Caco-2 (cell line): ENCODE measurements around the gene DEFB124. TPM values are rescaled to one million over a fixed set of nuclear protein-coding genes. Genes with fewer than 3 reads are reported as not detected.

Experiments used
- BruUV-seq: library from RNA; stranded (reverse); fragments of 400-500 nt; replicated peaks from 2 replicates; lab custom pipeline; 2021; lab: Mats Ljungman, UMichigan
- CTCF ChIA-PET: fragments of 300-600 bp; sonication (Branson Sonifier 250); formaldehyde crosslinking; loops from one replicate; lab custom pipeline; 2022; ENCODE audit warnings: antibody characterized with exemption; lab: Charles Lee
- POLR2A ChIA-PET: fragments of 300-600 bp; sonication (Branson Sonifier 250); formaldehyde crosslinking; loops from one replicate; lab custom pipeline; 2022; ENCODE audit warnings: antibody characterized with exemption; lab: Charles Lee
- DNase-seq, 2 experiments: peaks; one replicate each; pipeline versions ENCODE4 v3.0.0 to v3.0.0-alpha.2; 2020 to 2022
- H3K27me3 ChIP-seq: replicated peaks from 2 replicates; pipeline ENCODE4 v1.6.0; 2011; ENCODE audit warnings: low read length; ENCODE audit not compliant: control insufficient read depth, insufficient read depth
- H3K36me3 ChIP-seq: 2 replicates; pipeline ENCODE4 v1.5.1; 2011; ENCODE audit warnings: low read length; ENCODE audit not compliant: control insufficient read depth, insufficient read depth
- H3K4me1 ChIP-seq: fragments of 250-450 bp; sonication (Bioruptor Pico); 2 replicates; pipeline ENCODE4 v1.5.1; 2020; ENCODE audit warnings: mild to moderate bottlenecking
- H3K4me3 ChIP-seq: 2 replicates; pipeline ENCODE4 v1.5.1; 2011; ENCODE audit warnings: low read depth, mild to moderate bottlenecking, control low read depth, low read length
- H3K9me3 ChIP-seq: fragments of 250-450 bp; sonication (Bioruptor Pico); 2 replicates; pipeline ENCODE4 v1.5.1; 2020; ENCODE audit warnings: mild to moderate bottlenecking, moderate library complexity
- H3K27ac Mint-ChIP-seq: one replicate; pipeline ENCODE4 v1.8.0; 2022; ENCODE audit warnings: mixed read lengths; ENCODE audit not compliant: unreplicated experiment
- H3K27me3 Mint-ChIP-seq: one replicate; pipeline ENCODE4 v1.8.0; 2022; ENCODE audit warnings: mixed read lengths; ENCODE audit not compliant: insufficient read depth, unreplicated experiment
- H3K36me3 Mint-ChIP-seq: one replicate; pipeline ENCODE4 v1.8.0; 2022; ENCODE audit warnings: mild to moderate bottlenecking, mixed read lengths; ENCODE audit not compliant: insufficient read depth, unreplicated experiment
- H3K4me1 Mint-ChIP-seq: one replicate; pipeline ENCODE4 v1.8.0; 2022; ENCODE audit warnings: low read depth, mixed read lengths; ENCODE audit not compliant: unreplicated experiment
- H3K4me3 Mint-ChIP-seq: one replicate; pipeline ENCODE4 v1.8.0; 2022; ENCODE audit warnings: mild to moderate bottlenecking, moderate library complexity, mixed read lengths; ENCODE audit not compliant: unreplicated experiment
- H3K9me3 Mint-ChIP-seq: one replicate; pipeline ENCODE4 v1.8.0; 2022; ENCODE audit warnings: mixed read lengths; ENCODE audit not compliant: unreplicated experiment
- intact Hi-C: fragments of 100-400 bp; cut with micrococcal nuclease; formaldehyde crosslinking; loops from one replicate; pipeline ENCODE4 v1.10.0; 2022; ENCODE audit not compliant: unreplicated experiment
- total RNA-seq: library from RNA; stranded (reverse); gene quantifications from 2 replicates; pipeline ENCODE4 v1.2.3, GENCODE V29; 2022
- TF ChIP-seq, protein P1 (sequence below), 2 experiments: fragments of 200-600 bp in 1 of 2; IDR thresholded peaks; 1 replicate in 1 of 2; 2 replicates in 1 of 2; pipeline versions ENCODE4 v1.5.1 to v1.8.0; 2011 to 2022; ENCODE audit warnings: antibody characterized with exemption in 1 of 2, control low read depth in 1 of 2, inconsistent platforms in 1 of 2, low read depth in 1 of 2, low read length in 1 of 2, mild to moderate bottlenecking in 1 of 2, moderate library complexity in 1 of 2; ENCODE audit not compliant: insufficient read depth in 1 of 2, severe bottlenecking in 1 of 2, unreplicated experiment in 1 of 2

DEFB124 gene
- total RNA-seq, 1 experiment from 2014 or later, result not detected

DNA sequence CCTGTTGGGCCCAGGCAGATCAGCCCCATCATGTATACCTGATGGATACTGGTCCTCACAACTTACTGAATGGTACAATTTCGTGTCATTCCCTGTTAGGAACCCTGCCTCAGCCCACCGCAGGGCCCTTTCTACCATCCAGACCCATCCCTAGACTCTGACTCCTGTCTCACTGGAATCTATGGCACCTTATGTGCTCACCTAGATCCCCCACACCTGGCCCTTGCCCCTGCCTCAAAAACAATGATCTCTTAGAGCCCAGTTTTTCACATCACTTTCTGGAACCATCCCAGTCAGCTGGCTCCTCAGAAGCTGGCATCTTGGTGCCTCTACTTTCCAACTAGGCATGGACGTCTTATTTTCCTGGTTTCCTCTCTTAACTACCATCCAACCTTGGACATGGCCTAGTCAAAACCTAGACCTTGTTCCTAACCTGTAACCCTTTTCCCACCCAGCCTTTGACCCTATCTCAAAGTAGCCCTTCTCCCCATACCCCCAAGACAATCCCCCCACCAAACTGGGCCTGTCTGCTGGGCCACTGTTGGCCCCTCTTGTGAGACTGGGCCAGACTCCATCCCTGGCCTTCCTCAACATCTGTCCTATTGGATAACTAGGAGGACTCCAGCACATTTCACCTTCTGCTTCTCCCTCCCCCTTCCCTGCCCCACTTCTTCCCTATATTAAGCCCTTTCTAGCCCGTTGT is 40.3 kb upstream of the DEFB124 start:
- H3K9me3 ChIP-seq, result no peaks in the 10 kb centered on the region
- peaks cover 22% of the 10 kb centered on the region for H3K4me1 ChIP-seq
- Mint-ChIP-seq H3K36me3 (peaks cover 10% of the 10 kb centered on the region), H3K27ac (no peak overlapping the region), H3K9me3 (no peaks in the 10 kb centered on the region), H3K4me3 (no peak overlapping the region), H3K27me3 (no peaks in the 10 kb centered on the region), H3K4me1 (no peaks in the 10 kb centered on the region)
- no peak for DNase-seq
- H3K27me3 ChIP-seq, result no peaks in the 10 kb centered on the region
- BruUV-seq, result no TSS peak
- POLR2A ChIA-PET, result interaction anchor here (0.7 kb wide), 1 partner anchor 90 kb away, joined by 3 read pairs; the partner anchor contains the start of gene ID1
- intact Hi-C loops, result loop anchor here (2.0 kb wide), 2 partner anchors 38 to 96 kb away; no protein-coding TSS in a partner anchor
- TF ChIP-seq, protein P1, sequence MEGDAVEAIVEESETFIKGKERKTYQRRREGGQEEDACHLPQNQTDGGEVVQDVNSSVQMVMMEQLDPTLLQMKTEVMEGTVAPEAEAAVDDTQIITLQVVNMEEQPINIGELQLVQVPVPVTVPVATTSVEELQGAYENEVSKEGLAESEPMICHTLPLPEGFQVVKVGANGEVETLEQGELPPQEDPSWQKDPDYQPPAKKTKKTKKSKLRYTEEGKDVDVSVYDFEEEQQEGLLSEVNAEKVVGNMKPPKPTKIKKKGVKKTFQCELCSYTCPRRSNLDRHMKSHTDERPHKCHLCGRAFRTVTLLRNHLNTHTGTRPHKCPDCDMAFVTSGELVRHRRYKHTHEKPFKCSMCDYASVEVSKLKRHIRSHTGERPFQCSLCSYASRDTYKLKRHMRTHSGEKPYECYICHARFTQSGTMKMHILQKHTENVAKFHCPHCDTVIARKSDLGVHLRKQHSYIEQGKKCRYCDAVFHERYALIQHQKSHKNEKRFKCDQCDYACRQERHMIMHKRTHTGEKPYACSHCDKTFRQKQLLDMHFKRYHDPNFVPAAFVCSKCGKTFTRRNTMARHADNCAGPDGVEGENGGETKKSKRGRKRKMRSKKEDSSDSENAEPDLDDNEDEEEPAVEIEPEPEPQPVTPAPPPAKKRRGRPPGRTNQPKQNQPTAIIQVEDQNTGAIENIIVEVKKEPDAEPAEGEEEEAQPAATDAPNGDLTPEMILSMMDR (IDR thresholded peaks at IDR 0.05; ENCODE audit: insufficient read depth in 1 of 2, low read depth in 1 of 2, low read length in 1 of 2, severe bottlenecking in 1 of 2, unreplicated experiment in 1 of 2), result no peak
- CTCF ChIA-PET, result interaction anchor here (1.1 to 1.9 kb wide), 2 partner anchors 17 to 48 kb away, joined by 3 to 6 read pairs; no protein-coding TSS in a partner anchor
- H3K4me3 ChIP-seq, result peak overlapping the region; percentile 74
- H3K36me3 ChIP-seq, result peaks cover 4% of the 10 kb centered on the region

DNA sequence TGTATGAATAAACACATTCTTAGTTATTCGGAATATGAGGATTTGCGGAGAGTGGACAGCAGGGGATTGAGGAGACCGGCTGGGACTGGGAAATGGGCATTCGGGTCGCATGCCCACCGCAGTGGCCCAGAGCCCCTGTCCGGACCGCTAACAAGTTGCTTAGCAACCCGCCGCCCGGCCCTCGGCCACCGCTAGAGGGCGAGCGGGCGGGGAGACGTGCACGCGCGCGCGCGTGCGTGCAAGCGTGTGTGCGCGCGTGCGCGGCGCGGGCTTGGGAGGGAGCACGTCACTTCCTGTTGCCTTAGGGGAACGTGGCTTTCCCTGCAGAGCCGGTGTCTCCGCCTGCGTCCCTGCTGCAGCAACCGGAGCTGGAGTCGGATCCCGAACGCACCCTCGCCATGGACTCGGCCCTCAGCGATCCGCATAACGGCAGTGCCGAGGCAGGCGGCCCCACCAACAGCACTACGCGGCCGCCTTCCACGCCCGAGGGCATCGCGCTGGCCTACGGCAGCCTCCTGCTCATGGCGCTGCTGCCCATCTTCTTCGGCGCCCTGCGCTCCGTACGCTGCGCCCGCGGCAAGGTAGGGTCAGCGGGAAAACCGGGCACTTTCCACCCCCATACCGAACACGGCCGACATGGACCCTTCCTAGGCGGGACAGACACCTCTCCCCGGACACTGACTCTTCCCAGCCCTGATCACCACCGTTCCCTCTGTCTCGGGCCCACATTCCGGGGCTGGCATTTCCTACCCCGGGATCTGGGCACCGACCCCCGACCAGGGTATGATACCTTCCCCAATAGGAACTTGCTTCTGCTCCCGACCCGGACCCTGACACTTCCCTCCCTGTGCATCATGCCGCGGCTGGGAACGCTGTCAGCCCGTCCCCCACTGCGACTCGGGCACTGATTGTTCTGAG is 39.5 kb upstream of the DEFB124 start, which contains the start of gene HM13:
HM13 (plus strand) TSS at position 289 of the 918 bp plus-strand sequence; CDS start at position 399, 110 bp downstream.
- no TSS peak for BruUV-seq
- H3K4me3 Mint-ChIP-seq, result no peak within 1 kb of the TSS
- peaks cover 8% of the 10 kb centered on the region for H3K36me3 Mint-ChIP-seq

More for the DNA sequence above, 39.5 kb upstream of the DEFB124 start, which contains the start of gene HM13:
- TF ChIP-seq, protein P1 (IDR thresholded peaks at IDR 0.05; ENCODE audit: insufficient read depth in 1 of 2, low read depth in 1 of 2, low read length in 1 of 2, severe bottlenecking in 1 of 2, unreplicated experiment in 1 of 2), result peak; percentile 98 to 100
- Histone ChIP-seq H3K27me3 (no peaks in the 10 kb centered on the region), H3K9me3 (no peaks in the 10 kb centered on the region), H3K4me3 (peak within 1 kb of the TSS; percentile 74), H3K4me1 (peaks cover 22% of the 10 kb centered on the region), H3K36me3 (peaks cover 4% of the 10 kb centered on the region)
- no peak within 1 kb of the TSS for H3K27ac Mint-ChIP-seq
- no peaks in the 10 kb centered on the region for H3K27me3 Mint-ChIP-seq
- CTCF ChIA-PET, result interaction anchor here (0.6 to 3.0 kb wide), 17 partner anchors 8 to 255 kb away, joined by 3 to 25 read pairs (median 6); no protein-coding TSS in a partner anchor
- no peaks in the 10 kb centered on the region for H3K4me1 Mint-ChIP-seq
- POLR2A ChIA-PET, result interaction anchor here (0.6 kb wide), 1 partner anchor 98 kb away, joined by 6 read pairs; no protein-coding TSS in a partner anchor
- DNase-seq, result peak; percentile 97 to 98
- H3K9me3 Mint-ChIP-seq, result no peaks in the 10 kb centered on the region
- intact Hi-C loops, result loop anchor here (2.0 kb wide), 2 partner anchors 38 to 96 kb away; no protein-coding TSS in a partner anchor
